HG02642 (cell line): Measurements from ENCODE around the gene APLP2.
"Not testable (repeated sequence)": the region's sequence is repeated elsewhere in the genome, so short reads cannot be mapped to it uniquely, and the experiment has no call there.

Experiments
- ATAC-seq: cut with Tn5 transposase; IDR thresholded peaks from one replicate; pipeline ENCODE4 v1.9.1; 2021; ENCODE audit warnings: mild to moderate bottlenecking; ENCODE audit not compliant: unreplicated experiment, poor library complexity

APLP2 gene

DNA sequence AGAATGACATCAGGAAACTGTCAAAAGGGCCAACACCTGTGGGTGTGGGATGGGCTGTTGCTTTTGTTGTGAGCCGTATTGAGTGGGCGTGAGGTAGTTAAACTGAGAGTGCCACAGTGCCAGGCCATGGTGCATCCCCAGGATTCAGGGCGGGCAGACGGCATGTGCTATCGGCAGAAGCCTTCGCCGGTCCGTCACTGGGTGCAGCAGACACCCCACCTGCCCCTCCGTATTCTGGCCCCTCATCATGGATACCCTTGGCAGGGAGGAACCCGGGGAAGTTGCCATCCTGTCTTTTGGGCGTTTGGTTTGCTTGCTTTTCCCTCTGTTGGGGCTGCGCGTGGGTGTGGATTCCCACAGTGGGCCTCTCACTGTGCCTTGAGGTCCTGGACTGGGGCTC, 117.4 kb downstream of the APLP2 start:
- no peak for ATAC-seq

GRCh38 chr11:130188047-130188446, 118.4 kb downstream of the APLP2 start:
- no peak for ATAC-seq

DNA sequence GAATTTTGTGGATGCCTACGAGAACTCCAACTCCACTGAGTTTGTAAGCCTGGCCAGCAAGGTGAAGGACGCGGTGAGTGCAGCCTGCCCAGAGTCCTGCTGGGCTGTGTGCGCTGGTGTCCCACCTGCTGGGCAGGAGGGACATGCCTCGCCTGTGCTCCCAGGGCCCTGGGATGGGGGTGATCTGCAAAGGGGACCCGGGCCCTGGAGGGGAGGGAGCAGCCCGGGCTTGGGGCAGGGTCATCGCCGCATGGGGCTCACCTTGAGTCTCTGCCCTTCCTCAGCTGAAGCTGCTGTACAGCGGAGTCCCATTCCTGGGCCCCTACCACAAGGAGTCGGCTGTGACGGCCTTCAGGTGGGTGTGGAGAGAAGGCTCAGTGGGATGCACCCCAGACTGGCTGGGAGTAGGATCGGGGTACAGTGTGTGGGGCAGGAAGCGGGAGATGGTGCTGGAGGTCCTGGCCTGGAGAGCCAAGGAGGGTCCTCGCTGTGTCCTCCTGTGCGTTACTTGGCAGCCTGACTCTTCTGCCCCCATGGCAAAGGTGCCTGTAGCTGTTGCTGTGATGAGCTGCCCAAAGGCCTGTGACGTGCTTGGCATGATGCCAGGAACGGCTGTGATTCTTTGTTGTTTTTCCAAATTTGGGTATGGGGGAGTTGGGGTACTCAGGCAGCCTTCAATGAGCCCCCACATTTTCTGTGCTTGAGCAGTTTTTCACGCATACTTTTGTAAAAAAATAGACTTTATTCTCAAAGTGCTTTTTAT, 119.1 kb downstream of the APLP2 start:
- no peak for ATAC-seq

- no peak for ATAC-seq
These were observed 120.0 kb downstream of the APLP2 start for GRCh38 chr11:130189492-130190210.

DNA sequence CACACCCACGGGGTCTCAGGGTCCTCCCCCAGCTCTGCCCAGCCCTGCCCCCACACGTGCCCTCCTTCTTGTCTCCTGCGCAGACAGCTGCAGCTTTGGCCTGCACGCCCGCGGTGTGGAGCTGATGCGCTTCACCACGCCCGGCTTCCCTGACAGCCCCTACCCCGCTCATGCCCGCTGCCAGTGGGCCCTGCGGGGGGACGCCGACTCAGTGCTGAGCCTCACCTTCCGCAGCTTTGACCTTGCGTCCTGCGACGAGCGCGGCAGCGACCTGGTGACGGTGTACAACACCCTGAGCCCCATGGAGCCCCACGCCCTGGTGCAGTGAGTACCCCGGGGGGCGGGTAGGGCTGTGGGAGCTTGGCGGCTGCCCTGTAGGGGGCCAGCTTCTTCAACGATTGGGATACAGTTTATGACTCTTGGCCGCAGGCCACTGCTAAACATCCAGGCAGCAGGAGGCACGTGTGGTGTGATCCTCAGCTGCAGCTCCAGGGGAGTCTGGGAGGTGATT, 120.7 kb downstream of the APLP2 start:
- ATAC-seq = no peak

GRCh38 chr11:130191896-130192295, 122.2 kb downstream of the APLP2 start:
- no peak for ATAC-seq

DNA sequence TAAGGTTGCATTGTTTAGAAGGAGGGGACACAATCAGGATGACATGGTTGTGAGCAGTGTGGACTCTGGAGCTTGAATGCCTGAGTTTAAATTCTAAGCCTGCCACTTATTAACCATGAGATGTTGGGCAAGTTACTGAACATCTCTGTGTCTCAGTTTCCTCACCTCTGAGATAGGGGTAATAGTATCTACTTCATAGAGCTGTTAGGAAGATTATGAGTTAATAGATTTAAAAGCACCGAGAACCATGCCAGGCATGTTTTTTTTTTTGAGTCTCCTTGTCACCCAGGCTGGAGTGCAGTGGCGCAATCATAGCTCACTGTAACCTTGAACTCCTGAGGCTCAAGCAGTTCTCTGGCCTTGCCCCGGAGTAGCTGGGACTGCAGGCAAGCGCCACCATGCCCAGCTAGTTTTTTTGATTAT, 123.2 kb downstream of the APLP2 start:
- ATAC-seq = no peak

DNA sequence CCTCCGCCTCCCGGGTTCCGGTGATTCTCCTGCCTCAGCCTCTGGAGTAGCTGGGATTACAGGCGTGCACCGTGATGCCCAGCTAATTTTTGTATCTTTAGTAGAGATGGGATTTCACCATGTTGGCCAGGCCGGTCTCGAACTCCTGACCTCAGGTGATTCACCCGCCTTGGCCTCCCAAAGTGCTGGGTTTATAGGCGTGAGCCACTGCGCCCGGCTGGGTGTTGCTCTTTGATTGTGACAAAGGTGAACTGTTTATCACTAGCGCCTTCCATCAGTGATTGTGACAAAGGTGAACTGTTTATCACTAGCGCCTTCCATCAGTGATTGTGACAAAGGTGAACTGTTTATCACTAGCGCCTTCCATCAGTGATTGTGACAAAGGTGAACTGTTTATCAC, 123.9 kb downstream of the APLP2 start:
- ATAC-seq = not testable (repeated sequence)
